ENCODE data around the gene TWIST2.

Gene TWIST2

GRCh38 chr2:238859636-238860347, 11.9 kb downstream of the TWIST2 start:
- DNase-seq, result no peak

- DNase-seq, result no peak
Measured at GRCh38 chr2:238861013-238861730, 13.3 kb downstream of the TWIST2 start.

- no peak for DNase-seq
Measured at GRCh38 chr2:238861766-238862315, 14.0 kb downstream of the TWIST2 start.

- no peak for DNase-seq
Measured at GRCh38 chr2:238862701-238863100, 14.8 kb downstream of the TWIST2 start.

GRCh38 chr2:238863231-238863630, 15.3 kb downstream of the TWIST2 start:
- DNase-seq, result peak; percentile 17

GRCh38 chr2:238863749-238864206, 15.9 kb downstream of the TWIST2 start:
- DNase-seq, result peak; percentile 35

GRCh38 chr2:238864207-238865014, 16.5 kb downstream of the TWIST2 start:
- DNase-seq, result peak; percentile 60

GRCh38 chr2:238865015-238865719, 17.3 kb downstream of the TWIST2 start:
- DNase-seq, result peak; percentile 42

GRCh38 chr2:238865744-238866355, 18.0 kb downstream of the TWIST2 start:
- DNase-seq, result no peak

- DNase-seq, result no peak
Measured at GRCh38 chr2:238866656-238867277, 18.9 kb downstream of the TWIST2 start.

GRCh38 chr2:238868067-238868524, 20.2 kb downstream of the TWIST2 start:
- DNase-seq, result no peak

GRCh38 chr2:238868616-238869292, 20.9 kb downstream of the TWIST2 start:
- DNase-seq, result no peak

- no peak for DNase-seq
Measured at GRCh38 chr2:238869293-238870124, 21.6 kb downstream of the TWIST2 start.

GRCh38 chr2:238870261-238870660, 22.4 kb downstream of the TWIST2 start:
- no peak for DNase-seq

GRCh38 chr2:238872026-238872425, 24.1 kb downstream of the TWIST2 start:
- no peak for DNase-seq

- no peak for DNase-seq
Measured at GRCh38 chr2:238872628-238873380, 24.9 kb downstream of the TWIST2 start.

GRCh38 chr2:238873381-238873801, 25.5 kb downstream of the TWIST2 start:
- DNase-seq, result no peak

- DNase-seq, result no peak
Measured at GRCh38 chr2:238873841-238874240, 26.0 kb downstream of the TWIST2 start.

Measured in activated CD8-positive, alpha-beta memory T cell treated with anti-CD3 and anti-CD28 coated beads for 24 hours (primary cell).